ENCODE results near the gene DOCK2. TPM values are rescaled to one million over a fixed set of nuclear protein-coding genes. Genes with fewer than 3 reads are reported as not detected.

DOCK2 gene
- total and polyA plus RNA-seq, 4 donors = 5.0 to 30.4 (median 7.4) TPM

- Histone ChIP-seq H3K27ac (ENCODE audit: low read depth, low read length) (no peak overlapping the region), H3K4me1 (ENCODE audit: control insufficient read depth, insufficient read depth, low read length) (peaks cover 7% of the 10 kb centered on the region), H3K27me3 (ENCODE audit: control insufficient read depth, insufficient read depth, low read length) (no peaks in the 10 kb centered on the region), H3K4me3 (ENCODE audit: low read depth, low read length) (no peak overlapping the region), H3K36me3 (ENCODE audit: control insufficient read depth, insufficient read depth, low read length) (no peaks in the 10 kb centered on the region), H3K9me3 (ENCODE audit: control insufficient read depth, insufficient read depth, low read length) (no peaks in the 10 kb centered on the region)
- DNase-seq (ENCODE audit: low read depth in 4 of 6, low spot score in 6 of 6) = no peak
- WGBS (ENCODE audit: insufficient coverage) = 43% methylated on average over 5 of the region's 6 CpGs
Observed at GRCh38 chr5:170112876-170113521, 475.9 kb downstream of the DOCK2 start.

- Histone ChIP-seq H3K36me3 (ENCODE audit: control insufficient read depth, insufficient read depth, low read length) (no peaks in the 10 kb centered on the region), H3K27me3 (ENCODE audit: control insufficient read depth, insufficient read depth, low read length) (no peaks in the 10 kb centered on the region), H3K27ac (ENCODE audit: low read depth, low read length) (no peak overlapping the region), H3K9me3 (ENCODE audit: control insufficient read depth, insufficient read depth, low read length) (no peaks in the 10 kb centered on the region), H3K4me3 (ENCODE audit: low read depth, low read length) (no peak overlapping the region), H3K4me1 (ENCODE audit: control insufficient read depth, insufficient read depth, low read length) (peaks cover 7% of the 10 kb centered on the region)
- DNase-seq (ENCODE audit: low read depth in 4 of 6, low spot score in 6 of 6) = no peak
- WGBS (ENCODE audit: insufficient coverage) = 68% methylated on average over 3 of the region's 3 CpGs
Observed at GRCh38 chr5:170113522-170113900, 476.4 kb downstream of the DOCK2 start.

- no peaks in the 10 kb centered on the region for H3K36me3 ChIP-seq (ENCODE audit: control insufficient read depth, insufficient read depth, low read length)
- 96% methylated on average over 7 of the region's 7 CpGs for WGBS (ENCODE audit: insufficient coverage)
- no peaks in the 10 kb centered on the region for H3K27me3 ChIP-seq (ENCODE audit: control insufficient read depth, insufficient read depth, low read length)
- no peak overlapping the region for H3K27ac ChIP-seq (ENCODE audit: low read depth, low read length)
- DNase-seq (ENCODE audit: low read depth in 4 of 6, low spot score in 6 of 6) = no peak
- H3K9me3 ChIP-seq (ENCODE audit: control insufficient read depth, insufficient read depth, low read length) = no peaks in the 10 kb centered on the region
- H3K4me1 ChIP-seq (ENCODE audit: control insufficient read depth, insufficient read depth, low read length) = peaks cover 7% of the 10 kb centered on the region
- no peak overlapping the region for H3K4me3 ChIP-seq (ENCODE audit: low read depth, low read length)
Observed at GRCh38 chr5:170114271-170114670, 477.2 kb downstream of the DOCK2 start.

GRCh38 chr5:170115925-170116324, 478.9 kb downstream of the DOCK2 start:
- DNase-seq (ENCODE audit: low read depth in 4 of 6, low spot score in 6 of 6) = no peak
- H3K36me3 ChIP-seq (ENCODE audit: control insufficient read depth, insufficient read depth, low read length) = no peaks in the 10 kb centered on the region
- no peak overlapping the region for H3K27ac ChIP-seq (ENCODE audit: low read depth, low read length)
- peaks cover 7% of the 10 kb centered on the region for H3K4me1 ChIP-seq (ENCODE audit: control insufficient read depth, insufficient read depth, low read length)
- H3K4me3 ChIP-seq (ENCODE audit: low read depth, low read length) = no peak overlapping the region
- no peaks in the 10 kb centered on the region for H3K27me3 ChIP-seq (ENCODE audit: control insufficient read depth, insufficient read depth, low read length)
- no peaks in the 10 kb centered on the region for H3K9me3 ChIP-seq (ENCODE audit: control insufficient read depth, insufficient read depth, low read length)
- WGBS (ENCODE audit: insufficient coverage) = 96% methylated on average over 2 of the region's 2 CpGs

GRCh38 chr5:170117736-170118135, 480.7 kb downstream of the DOCK2 start:
- DNase-seq (ENCODE audit: low read depth in 4 of 6, low spot score in 6 of 6) = no peak
- no peaks in the 10 kb centered on the region for H3K9me3 ChIP-seq (ENCODE audit: control insufficient read depth, insufficient read depth, low read length)
- no peaks in the 10 kb centered on the region for H3K4me1 ChIP-seq (ENCODE audit: control insufficient read depth, insufficient read depth, low read length)
- H3K36me3 ChIP-seq (ENCODE audit: control insufficient read depth, insufficient read depth, low read length) = no peaks in the 10 kb centered on the region
- WGBS (ENCODE audit: insufficient coverage) = 93% methylated on average over 2 of the region's 2 CpGs
- no peak overlapping the region for H3K27ac ChIP-seq (ENCODE audit: low read depth, low read length)
- no peaks in the 10 kb centered on the region for H3K27me3 ChIP-seq (ENCODE audit: control insufficient read depth, insufficient read depth, low read length)
- no peak overlapping the region for H3K4me3 ChIP-seq (ENCODE audit: low read depth, low read length)

GRCh38 chr5:170120576-170120975, 483.5 kb downstream of the DOCK2 start:
- Histone ChIP-seq H3K27ac (ENCODE audit: low read depth, low read length) (no peak overlapping the region), H3K4me1 (ENCODE audit: control insufficient read depth, insufficient read depth, low read length) (no peaks in the 10 kb centered on the region), H3K4me3 (ENCODE audit: low read depth, low read length) (no peak overlapping the region), H3K27me3 (ENCODE audit: control insufficient read depth, insufficient read depth, low read length) (no peaks in the 10 kb centered on the region), H3K36me3 (ENCODE audit: control insufficient read depth, insufficient read depth, low read length) (no peaks in the 10 kb centered on the region), H3K9me3 (ENCODE audit: control insufficient read depth, insufficient read depth, low read length) (no peaks in the 10 kb centered on the region)
- no peak for DNase-seq (ENCODE audit: low read depth in 4 of 6, low spot score in 6 of 6)
- WGBS (ENCODE audit: insufficient coverage) = no CpG with 5 or more reads among the region's 2 CpGs

GRCh38 chr5:170121321-170121720, 484.2 kb downstream of the DOCK2 start:
- 90% methylated on average over 3 of the region's 7 CpGs for WGBS (ENCODE audit: insufficient coverage)
- Histone ChIP-seq H3K27ac (ENCODE audit: low read depth, low read length) (no peak overlapping the region), H3K9me3 (ENCODE audit: control insufficient read depth, insufficient read depth, low read length) (no peaks in the 10 kb centered on the region), H3K4me3 (ENCODE audit: low read depth, low read length) (no peak overlapping the region), H3K36me3 (ENCODE audit: control insufficient read depth, insufficient read depth, low read length) (no peaks in the 10 kb centered on the region), H3K27me3 (ENCODE audit: control insufficient read depth, insufficient read depth, low read length) (no peaks in the 10 kb centered on the region), H3K4me1 (ENCODE audit: control insufficient read depth, insufficient read depth, low read length) (no peaks in the 10 kb centered on the region)
- no peak for DNase-seq (ENCODE audit: low read depth in 4 of 6, low spot score in 6 of 6)

GRCh38 chr5:170126061-170126460, 489.0 kb downstream of the DOCK2 start:
- H3K4me1 ChIP-seq (ENCODE audit: control insufficient read depth, insufficient read depth, low read length) = no peaks in the 10 kb centered on the region
- H3K4me3 ChIP-seq (ENCODE audit: low read depth, low read length) = no peak overlapping the region
- no peaks in the 10 kb centered on the region for H3K36me3 ChIP-seq (ENCODE audit: control insufficient read depth, insufficient read depth, low read length)
- no peak for DNase-seq (ENCODE audit: low read depth in 4 of 6, low spot score in 6 of 6)
- H3K9me3 ChIP-seq (ENCODE audit: control insufficient read depth, insufficient read depth, low read length) = no peaks in the 10 kb centered on the region
- no peaks in the 10 kb centered on the region for H3K27me3 ChIP-seq (ENCODE audit: control insufficient read depth, insufficient read depth, low read length)
- H3K27ac ChIP-seq (ENCODE audit: low read depth, low read length) = no peak overlapping the region
- 100% methylated on average over 1 of the region's 1 CpG for WGBS (ENCODE audit: insufficient coverage)

GRCh38 chr5:170126626-170127025, 489.6 kb downstream of the DOCK2 start:
- H3K9me3 ChIP-seq (ENCODE audit: control insufficient read depth, insufficient read depth, low read length) = no peaks in the 10 kb centered on the region
- no peak overlapping the region for H3K4me3 ChIP-seq (ENCODE audit: low read depth, low read length)
- no peaks in the 10 kb centered on the region for H3K27me3 ChIP-seq (ENCODE audit: control insufficient read depth, insufficient read depth, low read length)
- WGBS (ENCODE audit: insufficient coverage) = no CpG with 5 or more reads among the region's 1 CpG
- H3K27ac ChIP-seq (ENCODE audit: low read depth, low read length) = no peak overlapping the region
- H3K36me3 ChIP-seq (ENCODE audit: control insufficient read depth, insufficient read depth, low read length) = no peaks in the 10 kb centered on the region
- DNase-seq (ENCODE audit: low read depth in 4 of 6, low spot score in 6 of 6) = no peak
- H3K4me1 ChIP-seq (ENCODE audit: control insufficient read depth, insufficient read depth, low read length) = no peaks in the 10 kb centered on the region

GRCh38 chr5:170131235-170131634, 494.2 kb downstream of the DOCK2 start:
- Histone ChIP-seq H3K27ac (ENCODE audit: low read depth, low read length) (no peak overlapping the region), H3K27me3 (ENCODE audit: control insufficient read depth, insufficient read depth, low read length) (no peaks in the 10 kb centered on the region), H3K36me3 (ENCODE audit: control insufficient read depth, insufficient read depth, low read length) (no peaks in the 10 kb centered on the region), H3K4me1 (ENCODE audit: control insufficient read depth, insufficient read depth, low read length) (no peaks in the 10 kb centered on the region), H3K4me3 (ENCODE audit: low read depth, low read length) (no peak overlapping the region), H3K9me3 (ENCODE audit: control insufficient read depth, insufficient read depth, low read length) (no peaks in the 10 kb centered on the region)
- WGBS (ENCODE audit: insufficient coverage) = 100% methylated on average over 1 of the region's 3 CpGs
- no peak for DNase-seq (ENCODE audit: low read depth in 4 of 6, low spot score in 6 of 6)
